HG02938 (cell line): ENCODE results near the gene SRGAP1.

Experiments used
- ATAC-seq: cut with Tn5 transposase; IDR thresholded peaks from one replicate; pipeline ENCODE4 v1.9.1; 2021; ENCODE audit warnings: mild to moderate bottlenecking, moderate library complexity; ENCODE audit not compliant: unreplicated experiment

The SRGAP1 gene

DNA sequence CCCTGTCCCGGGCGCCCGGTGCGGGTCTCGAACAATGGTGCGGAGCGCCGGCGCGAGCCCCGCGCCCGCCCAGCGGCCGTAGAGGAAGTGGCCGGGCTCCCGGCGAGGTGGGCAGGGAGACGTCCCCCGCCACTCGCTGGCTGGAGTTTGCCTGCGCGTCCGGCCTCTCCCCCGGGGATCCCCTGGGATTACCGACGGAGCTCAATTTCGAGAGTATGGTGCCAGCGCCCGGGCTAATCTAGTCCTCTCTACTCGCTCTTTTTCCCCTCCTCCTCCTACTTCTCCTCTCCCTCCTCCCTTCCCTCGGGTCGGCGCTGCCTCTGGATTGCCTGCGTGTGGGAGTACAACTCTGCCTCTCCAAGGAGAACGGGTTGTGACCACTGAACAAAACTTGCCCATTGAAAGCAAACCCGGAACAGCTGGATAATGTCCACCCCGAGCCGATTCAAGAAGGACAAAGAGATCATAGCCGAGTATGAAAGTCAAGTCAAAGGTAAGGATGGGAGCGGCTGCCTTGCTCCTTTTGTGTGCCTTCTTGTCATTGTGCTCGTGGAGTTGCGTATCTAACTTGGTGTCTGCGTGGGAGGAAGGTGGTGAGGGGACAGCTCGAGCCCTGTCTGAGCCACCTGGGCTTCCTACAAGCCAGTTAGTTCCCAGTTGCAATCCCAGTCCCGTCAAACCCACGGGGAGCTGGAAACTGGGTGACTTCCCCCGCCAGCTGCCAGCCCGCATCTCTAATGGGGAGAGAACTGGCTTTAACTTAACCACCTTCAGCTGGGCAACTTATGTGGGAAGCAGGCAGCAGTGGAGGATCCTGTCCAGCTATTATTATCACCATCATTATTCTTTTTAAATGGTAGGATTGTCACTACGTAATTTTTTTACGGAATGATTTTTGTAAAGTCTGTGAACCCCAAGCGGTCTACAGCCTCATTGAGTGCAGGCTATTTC is at the start of gene SRGAP1:
TSS of gene SRGAP1 (plus strand) at position 310 of the 951 bp plus-strand sequence. CDS start at position 427, 117 bp downstream.
- peak; percentile 29 for ATAC-seq

GRCh38 chr12:63795032-63795687 is 49.3 kb upstream of the SRGAP1 start:
- no peak for ATAC-seq

GRCh38 chr12:63795944-63796343 is 48.6 kb upstream of the SRGAP1 start:
- no peak for ATAC-seq

GRCh38 chr12:63802012-63802608 is 42.4 kb upstream of the SRGAP1 start:
- no peak for ATAC-seq

- ATAC-seq: no peak
These were observed 39.8 kb upstream of the SRGAP1 start for GRCh38 chr12:63804746-63805145.

GRCh38 chr12:63805704-63806672 is 38.5 kb upstream of the SRGAP1 start:
- no peak for ATAC-seq

DNA sequence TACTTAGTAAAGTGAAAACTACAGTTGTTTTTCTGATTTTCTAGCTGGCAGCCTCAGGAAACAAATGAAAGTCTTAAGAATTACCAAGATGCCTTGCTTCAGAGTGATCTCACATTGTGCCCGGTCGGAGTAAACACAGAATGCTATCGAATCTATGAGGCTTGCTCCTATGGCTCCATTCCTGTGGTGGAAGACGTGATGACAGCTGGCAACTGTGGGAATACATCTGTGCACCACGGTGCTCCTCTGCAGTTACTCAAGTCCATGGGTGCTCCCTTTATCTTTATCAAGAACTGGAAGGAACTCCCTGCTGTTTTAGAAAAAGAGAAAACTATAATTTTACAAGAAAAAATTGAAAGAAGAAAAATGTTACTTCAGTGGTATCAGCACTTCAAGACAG is 35.9 kb upstream of the SRGAP1 start:
- ATAC-seq: no peak

GRCh38 chr12:63809566-63809965 is 34.9 kb upstream of the SRGAP1 start:
- ATAC-seq: no peak

DNA sequence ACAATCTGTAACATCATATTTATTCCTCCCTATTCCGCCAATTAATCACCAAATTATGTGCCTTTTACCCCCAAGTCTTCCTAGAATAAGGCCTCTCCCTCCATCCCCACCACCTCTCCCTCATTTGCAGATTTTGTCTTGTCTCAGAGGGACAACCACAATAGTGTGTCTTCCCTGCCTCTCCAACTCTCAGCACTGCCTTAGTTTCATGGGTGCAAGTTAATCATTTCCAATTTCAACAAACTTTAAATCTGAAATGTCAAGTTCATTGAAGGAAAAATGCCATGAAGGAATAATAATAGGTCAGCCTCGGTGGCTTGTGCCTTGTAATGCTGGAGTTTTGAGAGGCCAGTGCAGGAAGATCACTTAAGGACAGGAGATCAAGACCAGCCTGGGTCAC is 33.2 kb upstream of the SRGAP1 start:
- no peak for ATAC-seq

DNA sequence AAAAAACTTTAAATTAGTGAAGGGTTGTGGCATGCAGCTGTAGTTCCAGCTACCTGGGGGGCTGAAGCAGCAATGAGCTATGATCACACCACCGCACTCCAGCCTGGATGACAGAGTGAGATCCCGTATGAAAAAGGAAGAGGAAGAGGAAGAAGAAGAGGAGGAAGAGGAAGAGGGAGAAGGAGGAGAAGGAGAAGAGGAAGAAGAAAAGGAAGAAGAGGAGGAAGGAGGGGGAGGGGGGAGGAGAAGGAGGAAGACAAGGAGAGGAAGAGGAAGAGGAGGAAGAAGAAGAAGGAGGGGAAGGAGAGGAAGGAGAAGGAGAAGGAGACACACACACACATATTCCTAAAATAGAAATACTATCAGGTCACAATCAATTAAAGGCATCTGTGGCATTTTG is 32.7 kb upstream of the SRGAP1 start:
- ATAC-seq: no peak

DNA sequence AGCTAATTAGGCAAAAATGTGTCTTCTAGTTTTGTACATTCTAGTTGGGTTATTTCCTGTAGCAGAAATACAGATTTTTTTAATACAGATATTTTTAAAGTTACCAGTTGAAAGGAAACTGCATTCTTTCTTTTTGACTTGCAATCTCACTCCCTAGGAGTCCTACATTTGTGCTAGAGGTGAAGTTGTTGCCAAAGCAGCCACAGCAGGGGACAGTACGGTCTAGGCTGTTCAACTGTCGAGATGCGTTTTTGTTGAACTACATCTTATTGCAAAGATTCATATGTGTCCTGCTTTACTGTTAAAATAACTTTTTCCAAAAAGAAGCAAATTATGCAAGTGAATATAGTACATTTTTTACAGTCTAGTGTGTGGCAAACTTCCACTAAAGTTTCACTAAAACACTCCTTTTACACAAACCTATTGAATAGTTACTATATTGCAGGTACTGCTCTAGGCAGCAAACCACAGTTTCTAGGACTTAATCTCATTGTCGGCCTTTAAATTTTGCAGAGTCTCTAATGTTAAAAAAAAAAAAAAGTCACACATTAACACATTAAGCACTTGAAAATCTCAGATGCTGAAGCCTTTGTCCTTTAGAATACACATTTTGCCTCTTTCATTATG is 30.2 kb upstream of the SRGAP1 start:
- peak; percentile 40 for ATAC-seq

GRCh38 chr12:63815482-63815852 is 29.0 kb upstream of the SRGAP1 start:
- no peak for ATAC-seq

DNA sequence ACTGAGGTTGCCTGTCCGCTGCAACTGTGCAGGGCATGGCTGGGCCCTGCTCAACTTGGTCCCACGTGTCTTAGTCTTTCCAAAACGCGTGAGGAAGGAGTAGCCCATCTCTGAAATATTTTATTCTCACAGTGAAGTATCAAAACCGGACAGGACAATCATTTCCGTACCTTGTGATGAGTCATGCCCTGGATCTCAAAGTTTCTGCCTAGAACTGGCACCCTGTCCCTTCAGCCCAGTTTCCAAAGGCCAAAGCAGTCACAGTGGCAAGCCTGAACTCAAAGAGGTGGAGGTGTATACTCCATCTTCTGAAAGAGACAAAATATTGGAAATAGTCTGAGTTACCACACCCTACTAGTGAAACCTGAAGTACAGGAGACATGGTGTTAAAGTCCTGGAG is 28.5 kb upstream of the SRGAP1 start:
- peak; percentile 47 for ATAC-seq

DNA sequence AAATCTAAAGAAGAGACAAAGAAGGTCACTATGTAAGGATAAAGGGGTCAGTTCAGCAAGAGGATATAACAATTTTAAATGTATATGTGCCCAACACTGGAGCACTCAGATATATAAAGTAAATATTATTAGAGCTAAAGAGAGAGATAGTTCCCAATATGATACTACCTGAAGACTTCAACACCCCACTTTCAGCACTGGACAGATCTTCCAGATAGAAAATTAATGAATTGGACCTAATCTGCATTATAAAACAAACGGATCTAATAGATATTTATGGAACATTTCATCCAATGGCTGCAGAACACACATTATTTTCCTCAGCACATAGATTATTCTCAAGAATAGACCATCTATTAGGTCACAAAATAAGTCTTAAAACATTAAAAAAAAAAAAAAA is 24.1 kb upstream of the SRGAP1 start:
- no peak for ATAC-seq

DNA sequence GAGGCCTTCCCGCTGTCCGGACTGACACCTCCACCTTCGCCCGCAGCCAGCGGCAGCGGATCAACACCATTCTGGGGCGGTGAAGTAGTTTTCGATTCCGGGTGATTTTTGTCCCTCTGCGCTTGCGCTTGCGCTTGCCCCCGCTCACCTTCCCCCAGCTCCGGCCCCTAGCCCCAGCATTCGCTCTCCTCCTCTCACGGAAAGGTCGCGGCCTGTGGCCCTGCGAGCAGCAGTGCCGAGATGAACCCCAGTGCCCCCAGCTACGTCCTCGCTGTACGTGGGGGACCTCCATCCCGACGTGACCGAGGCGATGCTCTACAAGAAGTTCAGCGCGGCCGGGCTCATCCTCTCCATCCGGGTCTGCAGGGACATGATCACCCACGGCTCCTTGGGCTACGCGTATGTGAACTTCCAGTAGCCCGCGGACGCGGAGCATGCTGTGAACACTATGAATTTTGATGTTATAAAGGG is 22.7 kb upstream of the SRGAP1 start:
- no peak for ATAC-seq

DNA sequence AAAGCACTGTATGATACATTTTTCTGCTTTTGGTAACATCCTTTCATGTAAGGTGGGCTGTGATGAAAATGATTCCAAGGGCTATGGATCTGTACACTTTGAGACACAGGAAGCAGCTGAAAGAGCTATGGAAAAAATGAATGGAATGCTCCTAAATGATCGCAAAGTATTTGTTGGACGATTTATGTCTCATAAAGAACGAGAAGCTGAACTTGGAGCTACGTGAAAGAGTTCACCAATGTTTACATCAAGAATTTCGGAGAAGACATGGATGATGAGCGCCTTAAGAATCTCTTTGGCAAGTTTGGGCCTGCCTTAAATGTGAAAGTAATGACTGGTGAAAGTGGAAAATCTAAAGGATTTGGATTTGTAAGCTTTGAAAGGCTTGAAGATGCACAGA is 22.1 kb upstream of the SRGAP1 start:
- no peak for ATAC-seq

- ATAC-seq: no peak
These were observed 21.5 kb upstream of the SRGAP1 start for GRCh38 chr12:63823040-63823439.

GRCh38 chr12:63826006-63826585 is 18.4 kb upstream of the SRGAP1 start:
- ATAC-seq: peak; percentile 77

GRCh38 chr12:63828867-63829266 is 15.6 kb upstream of the SRGAP1 start:
- no peak for ATAC-seq

- no peak for ATAC-seq
These were observed 8.5 kb upstream of the SRGAP1 start for GRCh38 chr12:63836046-63836445.
